ENCODE data around the gene CGRRF1.
A peak's percentile ranks its signal among the peaks of the same experiment; 100 is the strongest.

Gene CGRRF1

DNA sequence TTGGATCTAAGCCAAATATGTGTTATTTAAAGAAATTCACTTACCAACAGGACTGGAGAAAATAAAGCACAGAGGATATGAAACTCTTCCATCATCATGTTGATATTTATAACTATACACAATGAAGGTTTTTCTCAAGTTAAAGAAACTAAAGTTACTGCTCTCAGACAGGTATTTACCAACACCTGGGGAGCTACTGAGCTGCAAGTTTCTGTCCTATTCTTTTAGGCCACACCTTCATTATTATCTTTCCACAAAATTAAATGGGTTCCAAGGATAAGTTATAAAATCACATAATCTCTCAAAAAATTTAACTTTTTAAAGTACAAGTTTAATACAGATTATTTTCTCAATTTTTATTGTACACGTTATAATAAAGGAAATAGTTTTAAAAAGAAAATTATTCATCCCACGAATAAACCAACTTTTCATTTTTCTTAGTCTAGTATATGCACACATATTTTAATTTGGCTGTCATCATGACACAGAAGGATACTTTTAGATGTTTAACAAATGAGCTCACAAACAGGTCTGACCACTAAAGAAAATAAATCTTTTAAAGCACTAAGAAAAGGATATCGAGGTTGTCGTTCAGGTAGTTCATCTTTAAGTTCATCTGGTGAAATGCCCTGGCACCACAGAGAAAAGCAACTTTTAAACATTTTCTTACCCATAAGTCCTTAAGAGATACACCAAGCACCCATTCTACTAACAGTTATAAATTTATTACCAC lies 28.7 kb upstream of the CGRRF1 start:
- H3K36me3 ChIP-seq (ENCODE audit: control insufficient read depth, insufficient read depth, low read length) = no peaks in the 10 kb centered on the region
- H3K4me1 ChIP-seq (ENCODE audit: control insufficient read depth, insufficient read depth, low read length) = no peaks in the 10 kb centered on the region
- no peak overlapping the region for H3K4me3 ChIP-seq (ENCODE audit: low read depth, low read length)
- no peak overlapping the region for H3K9ac ChIP-seq (ENCODE audit: low read depth, low read length)
- H3K27me3 ChIP-seq (ENCODE audit: control insufficient read depth, insufficient read depth, low read length) = no peaks in the 10 kb centered on the region
- H3K9me3 ChIP-seq (ENCODE audit: control insufficient read depth, insufficient read depth, low read length) = no peaks in the 10 kb centered on the region

- Histone ChIP-seq H3K9ac (ENCODE audit: low read depth, low read length) (no peak overlapping the region), H3K9me3 (ENCODE audit: control insufficient read depth, insufficient read depth, low read length) (no peaks in the 10 kb centered on the region), H3K36me3 (ENCODE audit: control insufficient read depth, insufficient read depth, low read length) (no peaks in the 10 kb centered on the region), H3K4me3 (ENCODE audit: low read depth, low read length) (no peak overlapping the region), H3K27me3 (ENCODE audit: control insufficient read depth, insufficient read depth, low read length) (no peaks in the 10 kb centered on the region), H3K4me1 (ENCODE audit: control insufficient read depth, insufficient read depth, low read length) (no peaks in the 10 kb centered on the region)
These were observed 28.0 kb upstream of the CGRRF1 start for GRCh38 chr14:54481695-54482094.

DNA sequence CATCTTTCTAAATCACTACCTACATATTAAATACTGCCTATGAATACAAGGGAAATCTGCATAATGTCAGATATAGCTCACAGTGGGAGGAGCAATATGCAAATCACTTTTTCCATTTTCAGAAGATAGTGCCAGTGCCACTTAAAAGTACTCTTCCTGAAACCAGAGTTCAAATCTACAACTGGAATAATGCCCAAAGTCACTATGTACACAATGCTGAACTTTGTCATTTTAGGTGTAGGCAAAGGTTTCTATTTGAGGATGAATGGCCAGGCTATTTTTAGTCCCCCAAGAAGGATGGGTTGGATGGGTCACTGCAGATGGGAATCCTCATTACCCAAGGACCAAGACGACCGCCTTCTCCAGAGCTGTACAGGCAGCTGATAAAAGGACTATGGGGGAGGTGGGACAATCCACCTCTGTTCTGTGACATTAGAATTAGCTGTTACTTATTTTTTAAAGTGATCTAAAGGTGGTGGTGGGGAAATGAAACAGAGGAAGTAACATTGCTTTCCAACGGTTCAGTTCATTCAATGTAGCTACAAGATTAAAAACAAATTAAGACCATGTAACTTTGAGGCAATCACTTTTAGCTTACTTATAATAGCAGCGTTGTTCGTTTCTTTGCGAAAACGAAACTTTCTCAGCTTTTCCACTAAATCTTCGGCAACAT lies 26.5 kb upstream of the CGRRF1 start:
- Histone ChIP-seq H3K4me3 (ENCODE audit: low read depth, low read length) (no peak overlapping the region), H3K4me1 (ENCODE audit: control insufficient read depth, insufficient read depth, low read length) (no peaks in the 10 kb centered on the region), H3K36me3 (ENCODE audit: control insufficient read depth, insufficient read depth, low read length) (no peaks in the 10 kb centered on the region), H3K27me3 (ENCODE audit: control insufficient read depth, insufficient read depth, low read length) (no peaks in the 10 kb centered on the region), H3K9ac (ENCODE audit: low read depth, low read length) (no peak overlapping the region), H3K9me3 (ENCODE audit: control insufficient read depth, insufficient read depth, low read length) (no peaks in the 10 kb centered on the region)

GRCh38 chr14:54483846-54484245 lies 25.9 kb upstream of the CGRRF1 start:
- no peak overlapping the region for H3K4me3 ChIP-seq (ENCODE audit: low read depth, low read length)
- H3K9ac ChIP-seq (ENCODE audit: low read depth, low read length) = no peak overlapping the region
- H3K4me1 ChIP-seq (ENCODE audit: control insufficient read depth, insufficient read depth, low read length) = no peaks in the 10 kb centered on the region
- H3K9me3 ChIP-seq (ENCODE audit: control insufficient read depth, insufficient read depth, low read length) = no peaks in the 10 kb centered on the region
- no peaks in the 10 kb centered on the region for H3K36me3 ChIP-seq (ENCODE audit: control insufficient read depth, insufficient read depth, low read length)
- no peaks in the 10 kb centered on the region for H3K27me3 ChIP-seq (ENCODE audit: control insufficient read depth, insufficient read depth, low read length)

DNA sequence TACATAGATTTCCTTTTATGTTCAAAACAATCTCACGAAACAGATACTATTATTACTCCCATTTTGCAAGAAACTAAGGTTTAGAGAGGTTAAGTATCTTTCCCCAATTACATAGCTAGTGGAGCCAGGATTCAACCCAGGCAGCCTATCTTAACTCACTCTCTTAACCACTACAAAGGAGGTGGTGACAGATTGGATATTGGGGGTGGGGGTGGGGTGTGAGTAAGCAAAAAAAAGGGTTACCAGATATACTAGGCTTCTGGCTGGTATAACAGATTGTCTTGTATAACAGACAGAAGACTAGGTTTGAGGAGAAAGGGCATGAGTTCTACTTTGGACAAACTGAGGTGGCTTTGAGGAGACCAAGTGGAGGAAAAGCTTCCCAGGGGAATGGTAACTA lies 23.0 kb upstream of the CGRRF1 start:
- no peaks in the 10 kb centered on the region for H3K9me3 ChIP-seq (ENCODE audit: control insufficient read depth, insufficient read depth, low read length)
- H3K27me3 ChIP-seq (ENCODE audit: control insufficient read depth, insufficient read depth, low read length) = no peaks in the 10 kb centered on the region
- H3K4me1 ChIP-seq (ENCODE audit: control insufficient read depth, insufficient read depth, low read length) = peaks cover 8% of the 10 kb centered on the region
- no peak overlapping the region for H3K4me3 ChIP-seq (ENCODE audit: low read depth, low read length)
- no peaks in the 10 kb centered on the region for H3K36me3 ChIP-seq (ENCODE audit: control insufficient read depth, insufficient read depth, low read length)
- no peak overlapping the region for H3K9ac ChIP-seq (ENCODE audit: low read depth, low read length)

- H3K9me3 ChIP-seq (ENCODE audit: control insufficient read depth, insufficient read depth, low read length) = no peaks in the 10 kb centered on the region
These were observed 21.9 kb upstream of the CGRRF1 start for GRCh38 chr14:54487771-54488170.

GRCh38 chr14:54488318-54488645 lies 21.4 kb upstream of the CGRRF1 start:
- Histone ChIP-seq H3K36me3 (ENCODE audit: control insufficient read depth, insufficient read depth, low read length) (no peaks in the 10 kb centered on the region), H3K9ac (ENCODE audit: low read depth, low read length) (peak overlapping the region; percentile 67), H3K4me1 (ENCODE audit: control insufficient read depth, insufficient read depth, low read length) (peaks cover 10% of the 10 kb centered on the region), H3K4me3 (ENCODE audit: low read depth, low read length) (peak overlapping the region; percentile 71), H3K9me3 (ENCODE audit: control insufficient read depth, insufficient read depth, low read length) (no peaks in the 10 kb centered on the region), H3K27me3 (ENCODE audit: control insufficient read depth, insufficient read depth, low read length) (no peaks in the 10 kb centered on the region)

More at GRCh38 chr14:54487771-54488170, 21.9 kb upstream of the CGRRF1 start:
- Histone ChIP-seq H3K4me1 (ENCODE audit: control insufficient read depth, insufficient read depth, low read length) (peaks cover 8% of the 10 kb centered on the region), H3K27me3 (ENCODE audit: control insufficient read depth, insufficient read depth, low read length) (no peaks in the 10 kb centered on the region), H3K36me3 (ENCODE audit: control insufficient read depth, insufficient read depth, low read length) (no peaks in the 10 kb centered on the region), H3K4me3 (ENCODE audit: low read depth, low read length) (peak overlapping the region; percentile 71), H3K9ac (ENCODE audit: low read depth, low read length) (no peak overlapping the region)

GRCh38 chr14:54488646-54489317 lies 20.9 kb upstream of the CGRRF1 start, which contains the start of gene GMFB:
Gene GMFB (minus strand): TSS chr14:54488980. CDS start chr14:54488927, 53 bp downstream.
- peaks cover 10% of the 10 kb centered on the region for H3K4me1 ChIP-seq (ENCODE audit: control insufficient read depth, insufficient read depth, low read length)
- no peaks in the 10 kb centered on the region for H3K27me3 ChIP-seq (ENCODE audit: control insufficient read depth, insufficient read depth, low read length)
- peak within 1 kb of the TSS; percentile 71 for H3K4me3 ChIP-seq (ENCODE audit: low read depth, low read length)
- H3K36me3 ChIP-seq (ENCODE audit: control insufficient read depth, insufficient read depth, low read length) = no peaks in the 10 kb centered on the region
- no peaks in the 10 kb centered on the region for H3K9me3 ChIP-seq (ENCODE audit: control insufficient read depth, insufficient read depth, low read length)
- peak within 1 kb of the TSS; percentile 67 for H3K9ac ChIP-seq (ENCODE audit: low read depth, low read length)

GRCh38 chr14:54489318-54489683 lies 20.4 kb upstream of the CGRRF1 start:
- no peaks in the 10 kb centered on the region for H3K9me3 ChIP-seq (ENCODE audit: control insufficient read depth, insufficient read depth, low read length)
- H3K36me3 ChIP-seq (ENCODE audit: control insufficient read depth, insufficient read depth, low read length) = no peaks in the 10 kb centered on the region
- peak overlapping the region; percentile 57 for H3K9ac ChIP-seq (ENCODE audit: low read depth, low read length)
- no peaks in the 10 kb centered on the region for H3K27me3 ChIP-seq (ENCODE audit: control insufficient read depth, insufficient read depth, low read length)
- H3K4me3 ChIP-seq (ENCODE audit: low read depth, low read length) = peak overlapping the region; percentile 71
- peaks cover 10% of the 10 kb centered on the region for H3K4me1 ChIP-seq (ENCODE audit: control insufficient read depth, insufficient read depth, low read length)

- H3K4me3 ChIP-seq (ENCODE audit: low read depth, low read length) = peak overlapping the region; percentile 71
- no peaks in the 10 kb centered on the region for H3K9me3 ChIP-seq (ENCODE audit: control insufficient read depth, insufficient read depth, low read length)
- H3K27me3 ChIP-seq (ENCODE audit: control insufficient read depth, insufficient read depth, low read length) = no peaks in the 10 kb centered on the region
- no peaks in the 10 kb centered on the region for H3K36me3 ChIP-seq (ENCODE audit: control insufficient read depth, insufficient read depth, low read length)
- H3K9ac ChIP-seq (ENCODE audit: low read depth, low read length) = no peak overlapping the region
- peaks cover 10% of the 10 kb centered on the region for H3K4me1 ChIP-seq (ENCODE audit: control insufficient read depth, insufficient read depth, low read length)
These were observed 19.8 kb upstream of the CGRRF1 start for GRCh38 chr14:54489731-54490444.

- Histone ChIP-seq H3K9me3 (ENCODE audit: control insufficient read depth, insufficient read depth, low read length) (no peaks in the 10 kb centered on the region), H3K4me1 (ENCODE audit: control insufficient read depth, insufficient read depth, low read length) (peaks cover 10% of the 10 kb centered on the region), H3K9ac (ENCODE audit: low read depth, low read length) (no peak overlapping the region), H3K36me3 (ENCODE audit: control insufficient read depth, insufficient read depth, low read length) (no peaks in the 10 kb centered on the region), H3K27me3 (ENCODE audit: control insufficient read depth, insufficient read depth, low read length) (no peaks in the 10 kb centered on the region), H3K4me3 (ENCODE audit: low read depth, low read length) (no peak overlapping the region)
These were observed 19.1 kb upstream of the CGRRF1 start for GRCh38 chr14:54490445-54491175.
